ENCODE results near the gene TENM4.
"Not testable (repeated sequence)": the region's sequence is repeated elsewhere in the genome, so short reads cannot be mapped to it uniquely, and the experiment has no call there.

- TF ChIP-seq ZNF384 (IDR thresholded peaks at IDR 0.05); BHLHE40 (IDR thresholded peaks at IDR 0.05; ENCODE audit: borderline replicate concordance); SUZ12 (IDR thresholded peaks at IDR 0.05); CTBP1 (IDR thresholded peaks at IDR 0.05; ENCODE audit: borderline replicate concordance); TARDBP (IDR thresholded peaks at IDR 0.05): not testable (repeated sequence)
These were observed 463.0 kb downstream of the TENM4 start for GRCh38 chr11:78977848-78978247.

Data from HEK293T (cell line).